C4-2B (cell line): ENCODE data around the gene SLC16A1.

Source experiments
- ZFX ChIP-seq: fragments of 450-650 bp; IDR thresholded peaks from 2 replicates; pipeline ENCODE4 v1.6.1; 2017
- TF ChIP-seq, protein P1 (sequence below): fragments of 450-650 bp; conservative IDR thresholded peaks from 2 replicates; pipeline ENCODE4 v1.5.1; 2017; ENCODE audit warnings: mild to moderate bottlenecking

- TF ChIP-seq, protein P1, sequence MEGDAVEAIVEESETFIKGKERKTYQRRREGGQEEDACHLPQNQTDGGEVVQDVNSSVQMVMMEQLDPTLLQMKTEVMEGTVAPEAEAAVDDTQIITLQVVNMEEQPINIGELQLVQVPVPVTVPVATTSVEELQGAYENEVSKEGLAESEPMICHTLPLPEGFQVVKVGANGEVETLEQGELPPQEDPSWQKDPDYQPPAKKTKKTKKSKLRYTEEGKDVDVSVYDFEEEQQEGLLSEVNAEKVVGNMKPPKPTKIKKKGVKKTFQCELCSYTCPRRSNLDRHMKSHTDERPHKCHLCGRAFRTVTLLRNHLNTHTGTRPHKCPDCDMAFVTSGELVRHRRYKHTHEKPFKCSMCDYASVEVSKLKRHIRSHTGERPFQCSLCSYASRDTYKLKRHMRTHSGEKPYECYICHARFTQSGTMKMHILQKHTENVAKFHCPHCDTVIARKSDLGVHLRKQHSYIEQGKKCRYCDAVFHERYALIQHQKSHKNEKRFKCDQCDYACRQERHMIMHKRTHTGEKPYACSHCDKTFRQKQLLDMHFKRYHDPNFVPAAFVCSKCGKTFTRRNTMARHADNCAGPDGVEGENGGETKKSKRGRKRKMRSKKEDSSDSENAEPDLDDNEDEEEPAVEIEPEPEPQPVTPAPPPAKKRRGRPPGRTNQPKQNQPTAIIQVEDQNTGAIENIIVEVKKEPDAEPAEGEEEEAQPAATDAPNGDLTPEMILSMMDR = no peak
- no peak for TF ChIP-seq ZFX
Measured at GRCh38 chr1:112878321-112878720, 77.7 kb downstream of the SLC16A1 start.
